BE2C (cell line): ENCODE data around the gene CYP4F11.

Experiments
- DNase-seq: peaks from one replicate; pipeline ENCODE4 v3.0.0-alpha.2; 2020
- H3K27me3 ChIP-seq: fragments of 250-450 bp; sonication (Bioruptor Pico); 2 replicates; pipeline ENCODE4 v1.5.1; 2020; ENCODE audit warnings: mild to moderate bottlenecking
- H3K36me3 ChIP-seq: fragments of 250-450 bp; sonication (Bioruptor Pico); 2 replicates; pipeline ENCODE4 v1.5.1; 2020; ENCODE audit warnings: mild to moderate bottlenecking
- H3K4me1 ChIP-seq: fragments of 250-450 bp; sonication (Bioruptor Pico); 2 replicates; pipeline ENCODE4 v1.5.1; 2020
- H3K4me3 ChIP-seq: 2 replicates; pipeline ENCODE4 v1.5.1; 2011; ENCODE audit warnings: low read depth, low read length
- H3K9me3 ChIP-seq: fragments of 250-450 bp; sonication (Bioruptor Pico); 2 replicates; pipeline ENCODE4 v1.5.1; 2020
- TF ChIP-seq, protein P1 (sequence below): IDR thresholded peaks from 2 replicates; pipeline ENCODE4 v1.5.1; 2012; ENCODE audit warnings: mild to moderate bottlenecking, low read depth, low read length

CYP4F11 gene

DNA sequence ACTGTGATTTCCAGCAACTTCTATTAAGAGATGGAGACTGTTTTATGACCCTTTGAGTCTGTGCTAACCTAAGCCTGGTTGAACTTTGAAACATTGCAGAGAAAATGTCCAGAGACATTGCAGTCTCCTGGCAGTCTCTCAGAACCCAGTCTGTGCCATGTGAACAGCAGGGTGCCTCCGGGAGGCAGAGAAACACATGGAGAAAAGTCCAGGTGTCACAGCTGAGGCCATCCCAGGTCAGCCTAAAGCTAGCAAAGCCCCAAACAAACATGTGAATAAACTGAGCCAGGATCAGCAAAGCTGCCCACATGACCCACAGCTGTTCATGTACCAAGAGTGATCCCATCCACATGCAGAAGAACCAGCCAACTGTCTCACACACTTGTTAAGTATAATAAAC is 7.8 kb downstream of the CYP4F11 start:
- TF ChIP-seq, protein P1, sequence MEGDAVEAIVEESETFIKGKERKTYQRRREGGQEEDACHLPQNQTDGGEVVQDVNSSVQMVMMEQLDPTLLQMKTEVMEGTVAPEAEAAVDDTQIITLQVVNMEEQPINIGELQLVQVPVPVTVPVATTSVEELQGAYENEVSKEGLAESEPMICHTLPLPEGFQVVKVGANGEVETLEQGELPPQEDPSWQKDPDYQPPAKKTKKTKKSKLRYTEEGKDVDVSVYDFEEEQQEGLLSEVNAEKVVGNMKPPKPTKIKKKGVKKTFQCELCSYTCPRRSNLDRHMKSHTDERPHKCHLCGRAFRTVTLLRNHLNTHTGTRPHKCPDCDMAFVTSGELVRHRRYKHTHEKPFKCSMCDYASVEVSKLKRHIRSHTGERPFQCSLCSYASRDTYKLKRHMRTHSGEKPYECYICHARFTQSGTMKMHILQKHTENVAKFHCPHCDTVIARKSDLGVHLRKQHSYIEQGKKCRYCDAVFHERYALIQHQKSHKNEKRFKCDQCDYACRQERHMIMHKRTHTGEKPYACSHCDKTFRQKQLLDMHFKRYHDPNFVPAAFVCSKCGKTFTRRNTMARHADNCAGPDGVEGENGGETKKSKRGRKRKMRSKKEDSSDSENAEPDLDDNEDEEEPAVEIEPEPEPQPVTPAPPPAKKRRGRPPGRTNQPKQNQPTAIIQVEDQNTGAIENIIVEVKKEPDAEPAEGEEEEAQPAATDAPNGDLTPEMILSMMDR = no peak
- H3K9me3 ChIP-seq = no peaks in the 10 kb centered on the region
- DNase-seq = no peak
- no peaks in the 10 kb centered on the region for H3K36me3 ChIP-seq
- no peak overlapping the region for H3K4me3 ChIP-seq
- no peaks in the 10 kb centered on the region for H3K4me1 ChIP-seq
- no peaks in the 10 kb centered on the region; the same call in 1 of the 2 replicates for H3K27me3 ChIP-seq

- H3K9me3 ChIP-seq = no peaks in the 10 kb centered on the region
- no peak for DNase-seq
- TF ChIP-seq, protein P1 = no peak
- H3K36me3 ChIP-seq = no peaks in the 10 kb centered on the region
- H3K4me1 ChIP-seq = no peaks in the 10 kb centered on the region
- no peaks in the 10 kb centered on the region; the same call in 1 of the 2 replicates for H3K27me3 ChIP-seq
- no peak overlapping the region for H3K4me3 ChIP-seq
Measured at GRCh38 chr19:15923702-15924101, 10.6 kb downstream of the CYP4F11 start.

- H3K4me3 ChIP-seq = no peak overlapping the region
- DNase-seq = no peak
- H3K9me3 ChIP-seq = no peaks in the 10 kb centered on the region
- no peaks in the 10 kb centered on the region for H3K36me3 ChIP-seq
- H3K27me3 ChIP-seq = no peaks in the 10 kb centered on the region; the same call in 1 of the 2 replicates
- no peaks in the 10 kb centered on the region for H3K4me1 ChIP-seq
- TF ChIP-seq, protein P1 = no peak
Measured at GRCh38 chr19:15922021-15922420, 12.3 kb downstream of the CYP4F11 start.

GRCh38 chr19:15919243-15919642 is 15.1 kb downstream of the CYP4F11 start:
- Histone ChIP-seq H3K27me3 (no peaks in the 10 kb centered on the region; the same call in 1 of the 2 replicates), H3K9me3 (no peaks in the 10 kb centered on the region), H3K4me3 (no peak overlapping the region), H3K4me1 (no peaks in the 10 kb centered on the region), H3K36me3 (no peaks in the 10 kb centered on the region)
- TF ChIP-seq, protein P1 = no peak
- no peak for DNase-seq

DNA sequence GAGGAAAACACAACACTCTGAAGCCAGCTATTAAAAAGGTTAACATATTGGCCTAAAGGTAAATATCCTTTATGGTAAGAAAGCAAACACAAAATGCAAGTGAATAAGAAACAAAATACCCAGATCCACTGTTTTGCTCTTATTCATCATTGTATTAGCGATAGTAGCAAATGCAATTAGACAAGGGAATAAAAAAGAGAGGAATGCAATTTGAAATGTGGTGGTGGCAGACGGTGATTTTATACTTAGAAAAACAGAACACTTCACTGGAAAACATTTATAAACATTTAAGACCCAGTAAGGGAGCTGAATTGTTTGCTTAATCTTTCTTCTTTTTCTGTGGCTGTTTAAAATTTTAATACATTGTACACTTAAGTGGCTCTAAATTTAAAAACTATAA is 19.2 kb downstream of the CYP4F11 start:
- no peak for DNase-seq
- TF ChIP-seq, protein P1 = no peak
- H3K4me3 ChIP-seq = no peak overlapping the region

GRCh38 chr19:15913830-15914229 is 20.5 kb downstream of the CYP4F11 start:
- no peaks in the 10 kb centered on the region for H3K4me1 ChIP-seq
- no peaks in the 10 kb centered on the region for H3K9me3 ChIP-seq
- TF ChIP-seq, protein P1 = no peak
- H3K4me3 ChIP-seq = no peak overlapping the region
- H3K27me3 ChIP-seq = peaks cover 13% of the 10 kb centered on the region
- no peaks in the 10 kb centered on the region for H3K36me3 ChIP-seq
- no peak for DNase-seq

More for the DNA sequence above, 19.2 kb downstream of the CYP4F11 start:
- Histone ChIP-seq H3K36me3 (no peaks in the 10 kb centered on the region), H3K4me1 (no peaks in the 10 kb centered on the region), H3K27me3 (peaks cover 13% of the 10 kb centered on the region), H3K9me3 (no peaks in the 10 kb centered on the region)
